ENCODE measurements around the gene SPATS2L.

DNA sequence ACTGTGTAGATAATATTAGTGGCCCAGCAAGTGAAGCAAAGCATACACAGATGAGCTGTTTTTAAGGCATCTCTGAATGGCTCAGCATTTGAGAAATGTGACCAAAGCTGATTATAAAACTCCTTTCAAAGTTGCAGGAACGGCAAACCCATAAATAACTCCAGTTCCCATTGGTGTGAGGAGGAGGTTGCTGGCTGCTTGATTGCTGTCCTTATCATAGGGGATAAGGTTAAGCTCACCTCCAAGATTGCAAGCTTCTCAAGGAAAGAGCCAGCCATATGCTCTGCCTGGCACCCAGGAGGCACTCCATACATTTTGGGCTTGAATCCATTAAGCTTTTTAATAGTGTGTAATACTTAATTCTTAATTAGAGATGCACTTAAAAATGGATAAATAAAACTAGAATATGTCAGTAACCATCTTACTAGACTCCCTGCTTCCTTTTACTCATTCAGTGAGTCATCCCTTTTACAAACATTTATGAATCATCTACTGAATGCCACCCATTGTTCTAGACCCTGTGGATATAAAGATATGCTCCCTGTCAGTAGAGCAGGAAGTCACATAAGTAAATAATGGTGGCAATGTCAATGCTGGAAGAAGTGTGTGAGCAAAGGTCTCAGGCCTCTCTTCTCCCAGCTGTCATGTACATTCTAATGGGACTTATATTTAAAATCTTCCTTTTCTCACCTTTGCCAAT lies 99.3 kb downstream of the SPATS2L start:
- TF ChIP-seq POLR2AphosphoS5 (IDR thresholded peaks at IDR 0.05) (no peak), POLR2A (IDR thresholded peaks at IDR 0.05) (no peak)
- TF ChIP-seq, protein P1, sequence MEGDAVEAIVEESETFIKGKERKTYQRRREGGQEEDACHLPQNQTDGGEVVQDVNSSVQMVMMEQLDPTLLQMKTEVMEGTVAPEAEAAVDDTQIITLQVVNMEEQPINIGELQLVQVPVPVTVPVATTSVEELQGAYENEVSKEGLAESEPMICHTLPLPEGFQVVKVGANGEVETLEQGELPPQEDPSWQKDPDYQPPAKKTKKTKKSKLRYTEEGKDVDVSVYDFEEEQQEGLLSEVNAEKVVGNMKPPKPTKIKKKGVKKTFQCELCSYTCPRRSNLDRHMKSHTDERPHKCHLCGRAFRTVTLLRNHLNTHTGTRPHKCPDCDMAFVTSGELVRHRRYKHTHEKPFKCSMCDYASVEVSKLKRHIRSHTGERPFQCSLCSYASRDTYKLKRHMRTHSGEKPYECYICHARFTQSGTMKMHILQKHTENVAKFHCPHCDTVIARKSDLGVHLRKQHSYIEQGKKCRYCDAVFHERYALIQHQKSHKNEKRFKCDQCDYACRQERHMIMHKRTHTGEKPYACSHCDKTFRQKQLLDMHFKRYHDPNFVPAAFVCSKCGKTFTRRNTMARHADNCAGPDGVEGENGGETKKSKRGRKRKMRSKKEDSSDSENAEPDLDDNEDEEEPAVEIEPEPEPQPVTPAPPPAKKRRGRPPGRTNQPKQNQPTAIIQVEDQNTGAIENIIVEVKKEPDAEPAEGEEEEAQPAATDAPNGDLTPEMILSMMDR (IDR thresholded peaks at IDR 0.05) = no peak

All from breast epithelium (tissue), 3 donors.